GM10248 (cell line): ENCODE results near the gene PRKG1.

Experiments used
- CTCF ChIA-PET: fragments of 300-600 bp; sonication (Branson Sonifier 250); formaldehyde crosslinking; extraction: SDS; loops from one replicate; lab custom pipeline; 2021; ENCODE audit warnings: antibody characterized with exemption; lab: Yijun Ruan, JAX
- POLR2A ChIA-PET: fragments of 350-650 bp; sonication (Branson Sonifier 250); formaldehyde crosslinking; extraction: SDS; loops from one replicate; lab custom pipeline; 2020; ENCODE audit warnings: antibody characterized with exemption; lab: Yijun Ruan, JAX
- DNase-seq: peaks from one replicate; pipeline ENCODE4 v3.0.0; 2012; ENCODE audit errors: extremely low spot score
- TF ChIP-seq, protein P1 (sequence below): IDR thresholded peaks from 2 replicates; pipeline ENCODE4 v1.5.1; 2012; ENCODE audit warnings: mild to moderate bottlenecking, low read depth; ENCODE audit errors: extremely low read depth, missing control alignments, control extremely low read depth

Gene PRKG1

DNA sequence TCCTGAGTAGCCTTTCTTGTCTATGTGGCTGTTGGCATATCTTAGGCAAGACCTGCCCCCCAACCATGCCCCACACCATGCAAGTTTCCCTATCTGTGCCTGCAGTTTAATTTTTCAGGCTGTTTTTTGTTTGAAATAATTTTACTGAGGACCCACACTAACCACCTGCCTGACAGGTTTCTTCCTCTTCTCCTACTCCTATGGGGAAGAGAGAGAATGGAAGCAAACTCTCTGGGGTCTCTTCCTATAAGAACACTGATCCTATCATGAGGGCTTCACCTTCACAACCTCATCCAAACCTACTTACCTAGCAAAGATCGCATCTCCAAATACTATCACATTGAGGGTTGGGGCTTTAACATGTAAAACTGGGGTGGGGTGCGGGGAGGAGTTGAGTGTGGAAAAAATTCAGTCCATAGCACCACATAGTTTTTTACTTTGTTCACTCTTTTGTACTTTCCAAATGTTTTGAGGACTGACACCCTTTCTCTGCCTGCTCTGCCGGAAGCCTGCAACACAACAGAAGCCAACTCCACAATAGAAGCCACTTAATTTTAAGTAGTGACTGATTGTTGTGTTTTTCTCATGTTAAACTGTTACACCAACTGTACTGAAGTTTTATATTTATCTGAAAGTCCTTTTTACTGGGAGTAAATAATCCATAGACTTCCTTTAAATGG, 692.3 kb downstream of the PRKG1 start:
- TF ChIP-seq, protein P1, sequence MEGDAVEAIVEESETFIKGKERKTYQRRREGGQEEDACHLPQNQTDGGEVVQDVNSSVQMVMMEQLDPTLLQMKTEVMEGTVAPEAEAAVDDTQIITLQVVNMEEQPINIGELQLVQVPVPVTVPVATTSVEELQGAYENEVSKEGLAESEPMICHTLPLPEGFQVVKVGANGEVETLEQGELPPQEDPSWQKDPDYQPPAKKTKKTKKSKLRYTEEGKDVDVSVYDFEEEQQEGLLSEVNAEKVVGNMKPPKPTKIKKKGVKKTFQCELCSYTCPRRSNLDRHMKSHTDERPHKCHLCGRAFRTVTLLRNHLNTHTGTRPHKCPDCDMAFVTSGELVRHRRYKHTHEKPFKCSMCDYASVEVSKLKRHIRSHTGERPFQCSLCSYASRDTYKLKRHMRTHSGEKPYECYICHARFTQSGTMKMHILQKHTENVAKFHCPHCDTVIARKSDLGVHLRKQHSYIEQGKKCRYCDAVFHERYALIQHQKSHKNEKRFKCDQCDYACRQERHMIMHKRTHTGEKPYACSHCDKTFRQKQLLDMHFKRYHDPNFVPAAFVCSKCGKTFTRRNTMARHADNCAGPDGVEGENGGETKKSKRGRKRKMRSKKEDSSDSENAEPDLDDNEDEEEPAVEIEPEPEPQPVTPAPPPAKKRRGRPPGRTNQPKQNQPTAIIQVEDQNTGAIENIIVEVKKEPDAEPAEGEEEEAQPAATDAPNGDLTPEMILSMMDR, result no peak
- ChIA-PET CTCF (no interaction called here), POLR2A (no interaction called here)
- no peak for DNase-seq

DNA sequence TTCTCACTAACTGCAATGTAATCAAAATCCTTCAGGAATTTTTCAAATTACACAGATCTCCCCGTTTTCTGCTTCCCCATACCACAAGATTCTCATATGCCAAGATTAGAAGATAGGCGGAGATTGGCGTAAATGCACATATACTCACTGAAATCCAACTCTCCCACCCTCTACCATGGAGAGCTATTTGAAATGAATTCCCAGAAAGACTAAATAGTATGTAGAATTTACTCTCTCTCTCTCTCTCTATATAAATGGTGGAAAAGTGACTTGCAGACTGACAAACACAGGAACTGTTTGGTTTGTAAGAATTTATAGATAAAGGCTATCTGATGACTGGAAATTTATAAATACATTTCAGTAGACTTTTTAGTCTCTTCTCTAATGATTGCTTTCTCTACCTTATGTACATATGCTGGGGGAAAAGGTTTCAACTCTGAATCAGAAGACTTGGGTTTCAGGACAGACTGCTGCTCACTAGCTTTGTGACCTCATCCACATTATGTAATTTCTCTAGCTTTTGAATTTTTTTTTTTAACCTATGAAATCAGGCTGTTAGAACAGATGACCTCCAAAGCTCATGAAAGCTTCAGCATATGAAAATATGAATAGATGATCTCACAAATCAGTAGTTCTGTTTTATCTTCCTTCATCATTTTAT, 692.9 kb downstream of the PRKG1 start:
- TF ChIP-seq, protein P1, result no peak
- no peak for DNase-seq
- ChIA-PET POLR2A (no interaction called here), CTCF (no interaction called here)

DNA sequence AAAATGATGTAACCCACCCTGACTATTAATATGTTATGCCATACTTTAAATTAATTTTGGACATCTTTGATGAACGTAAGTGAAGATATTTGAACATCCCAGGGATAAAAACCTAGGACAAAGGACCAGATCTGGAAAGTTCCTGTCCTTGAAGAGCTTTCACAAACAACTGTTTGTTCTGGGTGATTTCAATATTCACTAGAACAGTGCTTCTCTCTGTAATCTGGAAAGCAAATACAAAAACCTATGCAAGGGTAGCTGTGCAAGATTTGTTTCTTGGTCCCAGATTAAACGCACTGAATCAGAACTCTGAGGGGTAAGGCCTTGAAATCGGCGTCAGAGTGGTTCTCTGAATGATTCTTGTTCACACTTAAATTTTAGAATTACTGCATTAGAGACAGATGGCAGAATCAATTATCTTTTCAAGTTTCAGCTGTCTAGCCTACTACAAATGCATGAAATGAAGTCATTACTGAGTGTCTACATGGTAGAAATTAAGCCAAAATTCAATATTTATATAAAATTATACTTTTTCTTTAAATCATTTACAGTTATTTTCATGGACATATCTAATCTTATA, 694.7 kb downstream of the PRKG1 start:
- POLR2A ChIA-PET, result no interaction called here
- DNase-seq, result no peak
- CTCF ChIA-PET, result no interaction called here
- TF ChIP-seq, protein P1, result no peak

DNA sequence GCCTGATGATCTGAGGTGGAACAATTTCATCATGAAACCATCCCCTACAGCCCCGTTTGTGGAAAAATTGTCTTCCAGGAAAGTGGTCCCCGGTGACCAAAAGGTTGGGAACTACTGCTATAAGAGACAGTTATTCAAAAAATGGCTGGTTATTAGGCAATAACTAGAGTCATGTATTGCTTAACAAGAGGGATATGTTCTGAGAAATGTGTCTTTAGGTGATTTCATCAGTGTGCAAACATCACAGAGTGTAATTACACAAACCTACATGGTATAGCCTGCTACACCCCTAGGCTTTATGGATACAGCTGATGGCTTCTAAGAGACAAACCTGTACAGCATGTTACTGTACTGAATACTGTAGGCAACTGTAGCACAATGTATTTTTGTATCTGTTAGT, 696.4 kb downstream of the PRKG1 start:
- TF ChIP-seq, protein P1, result no peak
- DNase-seq, result no peak
- POLR2A ChIA-PET, result no interaction called here
- CTCF ChIA-PET, result no interaction called here

DNA sequence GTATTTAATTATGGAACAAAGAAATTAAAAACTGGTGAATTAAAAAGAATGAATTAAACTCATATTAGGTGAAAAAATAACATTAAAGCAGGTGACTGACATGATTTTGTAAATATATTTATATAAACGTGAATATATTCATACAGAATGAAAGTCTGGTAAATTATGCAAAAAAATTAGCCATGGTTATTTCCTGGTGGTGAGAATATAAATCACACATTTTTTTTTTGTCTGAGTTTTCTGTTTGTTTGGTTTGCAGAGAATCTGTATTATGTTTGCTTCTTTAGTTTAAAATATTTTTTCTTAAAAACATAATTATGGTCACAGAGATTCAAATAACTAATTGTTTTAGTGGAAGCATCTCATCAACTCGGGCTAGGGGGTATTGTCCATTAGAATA, 698.1 kb downstream of the PRKG1 start:
- TF ChIP-seq, protein P1, result no peak
- DNase-seq, result no peak
- POLR2A ChIA-PET, result no interaction called here
- CTCF ChIA-PET, result no interaction called here

DNA sequence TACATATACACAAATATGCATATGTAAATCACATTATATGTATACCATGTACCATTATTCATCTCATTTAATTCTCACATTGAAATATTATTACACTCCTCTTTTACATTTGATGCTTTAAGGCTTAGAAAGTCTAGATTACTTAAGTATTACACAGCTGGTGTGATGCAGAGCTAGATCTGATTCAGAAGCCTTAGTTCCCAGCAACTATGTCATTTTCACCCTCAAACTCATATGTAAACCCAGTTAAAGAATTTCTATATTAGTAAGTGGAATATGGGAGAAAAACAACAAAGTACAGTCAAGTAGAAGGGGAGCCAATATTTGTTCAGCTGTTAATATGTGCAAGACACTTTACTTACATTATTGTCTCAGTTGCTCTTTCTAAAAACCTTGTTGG, 699.4 kb downstream of the PRKG1 start:
- CTCF ChIA-PET, result interaction anchor here (0.8 to 2.6 kb wide), 3 partner anchors 9 to 19 kb away, joined by 3 to 12 read pairs (median 3); no protein-coding TSS in a partner anchor

More for the DNA sequence above, 699.4 kb downstream of the PRKG1 start:
- no peak for DNase-seq
- TF ChIP-seq, protein P1, result no peak
- POLR2A ChIA-PET, result no interaction called here
